Measurements from ENCODE around the gene ERN1. TPM values are rescaled to one million over a fixed set of nuclear protein-coding genes. Genes with fewer than 3 reads are reported as not detected.

The ERN1 gene
- total RNA-seq, 4 donors from 2014 or later = 9.7 to 27.5 (median 13.8) TPM

- Histone ChIP-seq H3K4me3 (peak overlapping the region in 1 of 4 donors; percentile 24), H3K36me3 (peaks cover 0 to 6% of the 10 kb centered on the region in 2 donors), H3K4me1 (peaks cover 91 to 96% of the 10 kb centered on the region in 2 donors), H3K27me3 (no peaks in the 10 kb centered on the region), H3K27ac (peak overlapping the region; percentile 98 to 99 (median 98)), H3K9me3 (no peaks in the 10 kb centered on the region)
- TF ChIP-seq POLR2A (IDR thresholded peaks at IDR 0.05) (no peak), CTCF (IDR thresholded peaks at IDR 0.05 in 4 of 5, conservative IDR thresholded peaks at IDR 0.05 in 1 of 5) (no peak)
- DNase-seq (peak; percentile 71 to 90), ATAC-seq (peak; percentile 65 to 68)
- in situ Hi-C loops (cut with MboI; ENCODE audit: low sequenced_read_pairs in 4 of 4) = no loop called here
- intact Hi-C loops (cut with DNase I; ENCODE audit: low total_unique reads) = loop anchor here (1.0 to 2.0 kb wide), 2 partner anchors 18 to 46 kb away; no protein-coding TSS in a partner anchor
Observed at GRCh38 chr17:64156670-64157069, 26.7 kb upstream of the ERN1 start.

GRCh38 chr17:64155751-64156544 is 26.0 kb upstream of the ERN1 start:
- in situ Hi-C loops (cut with MboI; ENCODE audit: low sequenced_read_pairs in 4 of 4) (no loop called here), intact Hi-C loops (cut with DNase I; ENCODE audit: low total_unique reads) (loop anchor here (1.0 to 2.0 kb wide), 2 partner anchors 18 to 47 kb away; no protein-coding TSS in a partner anchor)
- Histone ChIP-seq H3K27ac (peak overlapping the region; percentile 98 to 99 (median 98)), H3K9me3 (no peaks in the 10 kb centered on the region), H3K36me3 (peaks cover 0 to 6% of the 10 kb centered on the region in 2 donors), H3K4me3 (peak overlapping the region in 2 of 4 donors; percentile 5 to 24), H3K4me1 (peaks cover 92 to 96% of the 10 kb centered on the region in 2 donors), H3K27me3 (no peaks in the 10 kb centered on the region)
- ATAC-seq = peak; percentile 84 to 90
- TF ChIP-seq POLR2A (IDR thresholded peaks at IDR 0.05) (peak; percentile 41 to 52), CTCF (IDR thresholded peaks at IDR 0.05 in 4 of 5, conservative IDR thresholded peaks at IDR 0.05 in 1 of 5) (no peak)
- DNase-seq = peak; percentile 93 to 98

DNA sequence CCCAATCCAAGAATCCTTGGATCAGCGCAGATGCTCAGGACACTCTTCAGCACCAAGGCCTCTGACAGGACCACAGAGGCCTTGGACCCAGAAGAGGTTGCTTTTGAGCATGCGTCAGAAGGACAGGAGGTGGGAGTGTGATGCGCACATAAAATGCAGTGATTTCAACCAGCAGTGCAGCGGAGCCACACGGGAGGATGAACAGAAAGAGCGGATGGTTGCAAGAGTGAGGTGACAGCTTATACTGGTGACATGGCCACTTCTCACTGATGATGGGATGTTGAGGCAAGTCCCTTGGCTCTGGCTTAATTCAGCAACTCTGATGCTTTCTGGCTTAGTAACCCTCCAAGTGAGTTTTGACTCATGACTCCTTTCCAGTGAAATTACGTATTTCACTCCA is 25.2 kb upstream of the ERN1 start:
- H3K27me3 ChIP-seq = no peaks in the 10 kb centered on the region
- H3K4me1 ChIP-seq = peaks cover 97 to 99% of the 10 kb centered on the region in 2 donors
- DNase-seq = no peak
- no peaks in the 10 kb centered on the region for H3K9me3 ChIP-seq
- no peaks in the 10 kb centered on the region for H3K36me3 ChIP-seq
- H3K27ac ChIP-seq = peak overlapping the region; percentile 98 to 99 (median 98)
- in situ Hi-C loops (cut with MboI; ENCODE audit: low sequenced_read_pairs in 4 of 4) (no loop called here), intact Hi-C loops (cut with DNase I; ENCODE audit: low total_unique reads) (no loop called here)
- ATAC-seq = no peak
- no peak overlapping the region for H3K4me3 ChIP-seq
- no peak for TF ChIP-seq CTCF (IDR thresholded peaks at IDR 0.05 in 4 of 5, conservative IDR thresholded peaks at IDR 0.05 in 1 of 5)
- no peak for TF ChIP-seq POLR2A (IDR thresholded peaks at IDR 0.05)

DNA sequence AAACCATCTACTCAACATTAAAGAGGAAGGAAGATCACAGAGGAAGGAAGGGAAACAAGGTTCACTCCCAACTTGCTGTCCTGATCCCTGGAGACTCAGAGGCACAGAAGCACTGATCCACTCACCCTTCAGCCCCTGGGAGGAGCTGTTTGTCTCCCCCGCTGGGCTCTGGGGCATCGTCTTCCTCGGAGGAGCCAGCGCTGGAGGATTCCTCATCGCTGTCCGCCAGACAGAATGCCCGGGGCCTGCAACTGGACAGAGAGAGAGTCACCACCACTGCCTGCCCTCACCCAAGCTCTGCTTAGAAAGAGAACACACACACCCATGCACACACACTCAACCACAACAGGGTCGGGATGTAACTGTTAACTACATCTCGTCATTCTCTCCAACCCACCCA is 24.8 kb upstream of the ERN1 start:
- in situ Hi-C loops (cut with MboI; ENCODE audit: low sequenced_read_pairs in 4 of 4) = no loop called here
- DNase-seq = no peak
- TF ChIP-seq POLR2A (IDR thresholded peaks at IDR 0.05) (no peak), CTCF (IDR thresholded peaks at IDR 0.05 in 4 of 5, conservative IDR thresholded peaks at IDR 0.05 in 1 of 5) (no peak)
- Histone ChIP-seq H3K9me3 (no peaks in the 10 kb centered on the region), H3K27ac (peak overlapping the region; percentile 98 to 99 (median 98)), H3K27me3 (no peaks in the 10 kb centered on the region), H3K4me3 (no peak overlapping the region), H3K4me1 (peaks cover 95 to 99% of the 10 kb centered on the region in 2 donors), H3K36me3 (no peaks in the 10 kb centered on the region)
- no peak for ATAC-seq
- intact Hi-C loops (cut with DNase I; ENCODE audit: low total_unique reads) = no loop called here

All from gastrocnemius medialis (tissue), 4 donors.